ENCODE data around the gene LRCOL1. TPM values are rescaled to one million over a fixed set of nuclear protein-coding genes. Genes with fewer than 3 reads are reported as not detected.

Gene LRCOL1
- total and polyA plus RNA-seq, 2 of the 13 experiments (the other 11 are each of a cell fraction or from before 2014, with no cell fraction given), result not detected

DNA sequence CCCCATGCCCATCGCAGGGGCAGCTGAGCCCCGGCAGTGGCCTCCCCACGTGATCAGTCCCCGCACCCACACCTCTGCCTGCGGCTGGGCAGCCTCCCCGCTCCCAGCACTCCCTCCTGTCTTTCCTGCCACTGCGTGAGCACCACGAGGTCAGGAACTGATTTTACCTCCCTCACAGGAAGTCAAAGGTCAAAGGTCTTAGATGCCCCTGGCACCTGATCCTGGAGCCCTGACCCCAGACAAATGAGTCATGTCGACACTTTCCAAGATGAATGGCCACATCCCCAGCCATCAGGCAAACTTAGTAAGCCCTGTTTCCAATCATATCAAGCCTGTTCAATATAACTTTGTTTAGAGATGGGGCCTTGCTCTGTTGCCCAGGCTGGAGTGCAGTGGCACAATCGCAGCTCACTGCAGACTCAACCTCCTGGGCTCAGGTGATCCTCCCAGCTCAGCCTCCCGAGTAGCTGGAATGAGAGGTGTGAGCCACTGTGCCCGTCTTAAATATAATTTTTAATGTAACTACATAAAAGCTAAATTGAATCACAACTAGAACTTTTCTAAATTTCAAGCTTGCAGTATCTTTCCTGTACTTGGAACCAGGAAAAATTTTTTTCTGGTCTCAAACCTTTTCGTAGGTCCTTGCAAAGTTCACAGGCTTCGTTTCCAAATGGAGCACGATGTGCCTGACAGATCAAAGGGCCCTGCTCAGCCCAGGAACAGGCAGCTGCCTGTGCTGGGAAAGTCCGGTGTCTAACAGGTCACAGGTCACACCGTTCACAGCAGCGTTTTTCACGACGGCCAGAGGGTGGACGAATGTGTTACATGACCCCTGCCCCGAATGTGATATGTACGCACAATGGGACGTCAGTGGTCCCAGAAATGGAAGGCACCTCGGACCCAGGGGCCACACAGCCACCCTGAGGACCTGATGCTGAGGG, 1.9 kb downstream of the LRCOL1 start:
- intact Hi-C loops (cut with micrococcal nuclease; ENCODE audit: unreplicated experiment), result loop anchor here (1.0 kb wide), 1 partner anchor 14 kb away; no protein-coding TSS in a partner anchor
- CTCF ChIA-PET (ENCODE audit: low intra/inter-chr PET ratio, low total read pairs), result no interaction called here
- Histone ChIP-seq H3K4me3 (replicated peaks in 1 of 3; ENCODE audit: insufficient read depth in 1 of 3, low read depth in 2 of 3, low read length in 3 of 3) (peak overlapping the region in 1 of 3 experiments; percentile 44; a peak in 2 of 6 replicates), H3K79me2 (ENCODE audit: insufficient read depth, low read length) (no peaks in the 10 kb centered on the region), H2AFZ (ENCODE audit: low read length) (no peak overlapping the region), H3K9me3 (ENCODE audit: low read length) (peaks cover 8% of the 10 kb centered on the region; the same call in 1 of the 2 replicates), H3K9ac (ENCODE audit: insufficient read depth, low read depth, low read length) (peak overlapping the region; percentile 34; the same call in 1 of the 2 replicates), H3K27ac (ENCODE audit: extremely low read length, insufficient read depth, low read length) (peak overlapping the region; percentile 65), H3K4me2 (ENCODE audit: low read depth, low read length) (peak overlapping the region; percentile 70), H4K20me1 (ENCODE audit: insufficient read depth, low read length) (no peaks in the 10 kb centered on the region), H3K4me1 (ENCODE audit: insufficient read depth, low read length) (peaks cover 39% of the 10 kb centered on the region), H3K36me3 (replicated peaks in 1 of 2; ENCODE audit: control insufficient read depth in 1 of 2, insufficient read depth in 2 of 2, low read length in 2 of 2) (no peaks in the 10 kb centered on the region), H3K27me3 (ENCODE audit: control insufficient read depth in 1 of 2, insufficient read depth in 2 of 2, low read length in 2 of 2) (peaks cover 0 to 27% of the 10 kb centered on the region in 2 experiments; a peak in 4 of 5 replicates)
- DNase-seq (ENCODE audit: low spot score) (peak; percentile 83), FAIRE-seq (peak; percentile 93), ATAC-seq (peak; percentile 91)
- POLR2A ChIA-PET, result no interaction called here
- BruUV-seq (replicated peaks), result no TSS peak
- in situ Hi-C loops (cut with HindIII; ENCODE audit: extremely low pct_ligation_motif_present, low pct_unique_long_range_greater_than_20kb), result loop anchor here (5.0 kb wide), 1 partner anchor 191 kb away; no protein-coding TSS in a partner anchor
- 2% methylated on average over 24 of the region's 25 CpGs for WGBS (ENCODE audit: low lambda C conversion rate)
- no peak for TF ChIP-seq SRSF4 (IDR thresholded peaks at IDR 0.05; ENCODE audit: low read depth, low read length, poor library complexity, severe bottlenecking)
- TF ChIP-seq, protein P1, sequence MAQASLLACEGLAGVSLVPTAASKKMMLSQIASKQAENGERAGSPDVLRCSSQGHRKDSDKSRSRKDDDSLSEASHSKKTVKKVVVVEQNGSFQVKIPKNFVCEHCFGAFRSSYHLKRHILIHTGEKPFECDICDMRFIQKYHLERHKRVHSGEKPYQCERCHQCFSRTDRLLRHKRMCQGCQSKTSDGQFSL (CRISPR knock-in tag; IDR thresholded peaks at IDR 0.05), result no peak
- TF ChIP-seq ZNF749 (CRISPR knock-in tag; IDR thresholded peaks at IDR 0.05; ENCODE audit: borderline replicate concordance), result no peak
- TF ChIP-seq FOXO1 (CRISPR knock-in tag; IDR thresholded peaks at IDR 0.05), result peak; percentile 40; the same call in 1 of the 2 replicates
- TF ChIP-seq ZNF782 (CRISPR knock-in tag; IDR thresholded peaks at IDR 0.05; ENCODE audit: borderline replicate concordance), result no peak
- TF ChIP-seq, protein P2, sequence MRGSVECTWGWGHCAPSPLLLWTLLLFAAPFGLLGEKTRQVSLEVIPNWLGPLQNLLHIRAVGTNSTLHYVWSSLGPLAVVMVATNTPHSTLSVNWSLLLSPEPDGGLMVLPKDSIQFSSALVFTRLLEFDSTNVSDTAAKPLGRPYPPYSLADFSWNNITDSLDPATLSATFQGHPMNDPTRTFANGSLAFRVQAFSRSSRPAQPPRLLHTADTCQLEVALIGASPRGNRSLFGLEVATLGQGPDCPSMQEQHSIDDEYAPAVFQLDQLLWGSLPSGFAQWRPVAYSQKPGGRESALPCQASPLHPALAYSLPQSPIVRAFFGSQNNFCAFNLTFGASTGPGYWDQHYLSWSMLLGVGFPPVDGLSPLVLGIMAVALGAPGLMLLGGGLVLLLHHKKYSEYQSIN (CRISPR knock-in tag; IDR thresholded peaks at IDR 0.05; ENCODE audit: borderline replicate concordance), result 0 out of 2 replicates have a peak, but pooled peaks have one; percentile 29
- TF ChIP-seq FOXK2 (IDR thresholded peaks at IDR 0.05), result no peak
- TF ChIP-seq, protein P3, sequence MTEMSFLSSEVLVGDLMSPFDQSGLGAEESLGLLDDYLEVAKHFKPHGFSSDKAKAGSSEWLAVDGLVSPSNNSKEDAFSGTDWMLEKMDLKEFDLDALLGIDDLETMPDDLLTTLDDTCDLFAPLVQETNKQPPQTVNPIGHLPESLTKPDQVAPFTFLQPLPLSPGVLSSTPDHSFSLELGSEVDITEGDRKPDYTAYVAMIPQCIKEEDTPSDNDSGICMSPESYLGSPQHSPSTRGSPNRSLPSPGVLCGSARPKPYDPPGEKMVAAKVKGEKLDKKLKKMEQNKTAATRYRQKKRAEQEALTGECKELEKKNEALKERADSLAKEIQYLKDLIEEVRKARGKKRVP (CRISPR knock-in tag; IDR thresholded peaks at IDR 0.05), result no peak
- TF ChIP-seq, protein P4, sequence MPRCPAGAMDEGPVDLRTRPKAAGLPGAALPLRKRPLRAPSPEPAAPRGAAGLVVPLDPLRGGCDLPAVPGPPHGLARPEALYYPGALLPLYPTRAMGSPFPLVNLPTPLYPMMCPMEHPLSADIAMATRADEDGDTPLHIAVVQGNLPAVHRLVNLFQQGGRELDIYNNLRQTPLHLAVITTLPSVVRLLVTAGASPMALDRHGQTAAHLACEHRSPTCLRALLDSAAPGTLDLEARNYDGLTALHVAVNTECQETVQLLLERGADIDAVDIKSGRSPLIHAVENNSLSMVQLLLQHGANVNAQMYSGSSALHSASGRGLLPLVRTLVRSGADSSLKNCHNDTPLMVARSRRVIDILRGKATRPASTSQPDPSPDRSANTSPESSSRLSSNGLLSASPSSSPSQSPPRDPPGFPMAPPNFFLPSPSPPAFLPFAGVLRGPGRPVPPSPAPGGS (CRISPR knock-in tag; IDR thresholded peaks at IDR 0.05), result no peak; the same call in 1 of the 2 replicates
- peak; percentile 21; the same call in 1 of the 2 replicates for TF ChIP-seq NFKB2 (CRISPR knock-in tag; IDR thresholded peaks at IDR 0.05; ENCODE audit: borderline replicate concordance)
- TF ChIP-seq ZNF564 (CRISPR knock-in tag; IDR thresholded peaks at IDR 0.05), result 0 out of 2 replicates have a peak, but pooled peaks have one; percentile 37
- TF ChIP-seq ZNF547 (CRISPR knock-in tag; IDR thresholded peaks at IDR 0.05), result no peak; the same call in none of the 2 replicates
- TF ChIP-seq FOSL1 (CRISPR knock-in tag; IDR thresholded peaks at IDR 0.05; ENCODE audit: borderline replicate concordance), result peak; percentile 59; the same call in 1 of the 2 replicates
- TF ChIP-seq SP2 (CRISPR knock-in tag; IDR thresholded peaks at IDR 0.05), result no peak
- no peak for TF ChIP-seq ZBTB42 (CRISPR knock-in tag; IDR thresholded peaks at IDR 0.05)
- TF ChIP-seq, protein P5, sequence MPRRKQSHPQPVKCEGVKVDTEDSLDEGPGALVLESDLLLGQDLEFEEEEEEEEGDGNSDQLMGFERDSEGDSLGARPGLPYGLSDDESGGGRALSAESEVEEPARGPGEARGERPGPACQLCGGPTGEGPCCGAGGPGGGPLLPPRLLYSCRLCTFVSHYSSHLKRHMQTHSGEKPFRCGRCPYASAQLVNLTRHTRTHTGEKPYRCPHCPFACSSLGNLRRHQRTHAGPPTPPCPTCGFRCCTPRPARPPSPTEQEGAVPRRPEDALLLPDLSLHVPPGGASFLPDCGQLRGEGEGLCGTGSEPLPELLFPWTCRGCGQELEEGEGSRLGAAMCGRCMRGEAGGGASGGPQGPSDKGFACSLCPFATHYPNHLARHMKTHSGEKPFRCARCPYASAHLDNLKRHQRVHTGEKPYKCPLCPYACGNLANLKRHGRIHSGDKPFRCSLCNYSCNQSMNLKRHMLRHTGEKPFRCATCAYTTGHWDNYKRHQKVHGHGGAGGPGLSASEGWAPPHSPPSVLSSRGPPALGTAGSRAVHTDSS (CRISPR knock-in tag; conservative IDR thresholded peaks at IDR 0.05), result no peak

Measured in HepG2 (cell line).